ENCODE measurements around the gene SFXN2.
"Not testable (repeated sequence)": the region's sequence is repeated elsewhere in the genome, so short reads cannot be mapped to it uniquely, and the experiment has no call there.

Gene SFXN2

GRCh38 chr10:102738692-102739121, 24.3 kb downstream of the SFXN2 start:
- no peak for TF ChIP-seq CTCF (conservative IDR thresholded peaks at IDR 0.05; ENCODE audit: low read depth)
- POLR2A ChIA-PET (ENCODE audit: low non-redundant PET), result interaction anchor here (0.6 kb wide), 1 partner anchor 87 kb away, joined by 3 read pairs; no protein-coding TSS in a partner anchor
- no peak overlapping the region for H3K27ac ChIP-seq
- DNase-seq (ENCODE audit: low spot score), result no peak
- CTCF ChIA-PET, result interaction anchor here (0.5 to 1.0 kb wide), 2 partner anchors 37 to 309 kb away, joined by 4 to 5 read pairs; no protein-coding TSS in a partner anchor

- POLR2A ChIA-PET (ENCODE audit: low non-redundant PET), result no interaction called here
- CTCF ChIA-PET, result interaction anchor here (0.6 to 1.2 kb wide), 4 partner anchors 35 to 506 kb away, joined by 3 to 8 read pairs (median 6); no protein-coding TSS in a partner anchor
- TF ChIP-seq CTCF (conservative IDR thresholded peaks at IDR 0.05; ENCODE audit: low read depth), result no peak
- H3K27ac ChIP-seq, result no peak overlapping the region
- DNase-seq (ENCODE audit: low spot score), result no peak
These were observed 25.8 kb downstream of the SFXN2 start for GRCh38 chr10:102740229-102740628.

- POLR2A ChIA-PET (ENCODE audit: low non-redundant PET), result no interaction called here
- CTCF ChIA-PET, result interaction anchor here (0.5 to 1.0 kb wide), 3 partner anchors 27 to 400 kb away, joined by 3 read pairs; partner anchors contain the start of genes ARL3 and SFXN2
- H3K27ac ChIP-seq, result no peak overlapping the region
- no peak for DNase-seq (ENCODE audit: low spot score)
- no peak for TF ChIP-seq CTCF (conservative IDR thresholded peaks at IDR 0.05; ENCODE audit: low read depth)
These were observed 27.3 kb downstream of the SFXN2 start for GRCh38 chr10:102741726-102742237.

GRCh38 chr10:102742313-102742712, 27.9 kb downstream of the SFXN2 start:
- H3K27ac ChIP-seq; POLR2A ChIA-PET (ENCODE audit: low non-redundant PET); DNase-seq (ENCODE audit: low spot score): not testable (repeated sequence)
- CTCF ChIA-PET, result interaction anchor here (0.5 kb wide), 1 partner anchor 28 kb away, joined by 3 read pairs; the partner anchor contains the start of genes ARL3 and SFXN2

- POLR2A ChIA-PET (ENCODE audit: low non-redundant PET), result interaction anchor here (0.5 kb wide), 1 partner anchor 29 kb away, joined by 3 read pairs; the partner anchor contains the start of genes ARL3 and SFXN2
- no peak for DNase-seq (ENCODE audit: low spot score)
- TF ChIP-seq CTCF (conservative IDR thresholded peaks at IDR 0.05; ENCODE audit: low read depth), result no peak
- no peak overlapping the region for H3K27ac ChIP-seq
- CTCF ChIA-PET, result interaction anchor here (0.6 kb wide), 1 partner anchor 174 kb away, joined by 3 read pairs; no protein-coding TSS in a partner anchor
These were observed 28.7 kb downstream of the SFXN2 start for GRCh38 chr10:102743078-102743587.

- peak; percentile 99 for DNase-seq (ENCODE audit: low spot score)
- TF ChIP-seq CTCF (conservative IDR thresholded peaks at IDR 0.05; ENCODE audit: low read depth), result no peak
- H3K27ac ChIP-seq, result peak within 1 kb of the TSS; percentile 79
- POLR2A ChIA-PET (ENCODE audit: low non-redundant PET), result interaction anchor here (0.5 to 1.2 kb wide), 3 partner anchors 29 to 33 kb away, joined by 3 read pairs; partner anchors contain the start of genes ARL3 and SFXN2
- CTCF ChIA-PET, result interaction anchor here (0.6 kb wide), 1 partner anchor 173 kb away, joined by 3 read pairs; no protein-coding TSS in a partner anchor
These were observed 29.3 kb downstream of the SFXN2 start, which contains the start of gene WBP1L for GRCh38 chr10:102743588-102744373. TSS of gene WBP1L (plus strand) at chr10:102743948. CDS start at chr10:102744054, 106 bp downstream.

Measured in RWPE1 (cell line).